Measurements from ENCODE around the gene TNIK.
"Not testable (repeated sequence)": the region's sequence is repeated elsewhere in the genome, so short reads cannot be mapped to it uniquely, and the experiment has no call there.

DNA sequence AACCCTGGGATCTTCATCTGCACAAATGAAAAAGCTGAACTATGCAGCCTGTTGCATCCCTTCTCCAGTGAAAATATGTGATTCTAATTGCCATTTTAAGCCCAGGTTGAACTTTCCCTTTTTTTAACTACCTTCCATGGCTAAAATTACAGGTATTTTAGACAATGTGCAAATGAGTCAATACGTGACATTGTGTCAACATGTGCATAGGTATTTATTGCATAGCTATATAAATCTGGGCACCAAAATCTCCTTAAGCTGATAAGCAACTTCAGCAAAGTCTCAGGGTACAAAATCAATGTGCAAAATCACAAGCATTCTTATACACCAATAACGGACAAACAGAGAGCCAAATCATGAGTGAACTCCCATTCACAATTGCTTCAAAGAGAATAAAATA is 37.4 kb downstream of the TNIK start:
- not testable (repeated sequence) for TF ChIP-seq SUZ12 (IDR thresholded peaks at IDR 0.05; ENCODE audit: extremely low read depth, insufficient read depth, insufficient read length); YY1 (IDR thresholded peaks at IDR 0.05; ENCODE audit: insufficient read depth, insufficient read length)
